Activated CD4-positive, alpha-beta memory T cell treated with anti-CD3 and anti-CD28 coated beads for 36 hours (primary cell): ENCODE results near the gene PPFIA4. TPM values are rescaled to one million over a fixed set of nuclear protein-coding genes. Genes with fewer than 3 reads are reported as not detected.
A peak's percentile ranks its signal among the peaks of the same experiment; 100 is the strongest.
"Not testable (repeated sequence)": the region's sequence is repeated elsewhere in the genome, so short reads cannot be mapped to it uniquely, and the experiment has no call there.

Source experiments
- CTCF ChIA-PET: fragments of 350-600 bp; sonication (Branson Sonifier 250); formaldehyde crosslinking; loops from one replicate; lab custom pipeline; 2021; ENCODE audit warnings: antibody characterized with exemption, inconsistent platforms; lab: Charles Lee
- POLR2A ChIA-PET: fragments of 350-600 bp; sonication (Branson Sonifier 250); formaldehyde crosslinking; loops from one replicate; lab custom pipeline; 2021; ENCODE audit warnings: antibody characterized with exemption; lab: Charles Lee
- DNase-seq: peaks from one replicate; pipeline ENCODE4 v3.0.0-alpha.2; 2020
- H3K27ac Mint-ChIP-seq: one replicate; pipeline ENCODE4 v1.8.0; 2021; ENCODE audit warnings: mixed read lengths
- H3K27me3 Mint-ChIP-seq: one replicate; pipeline ENCODE4 v1.8.0; 2021; ENCODE audit warnings: mixed read lengths
- H3K36me3 Mint-ChIP-seq: one replicate; pipeline ENCODE4 v1.8.0; 2021; ENCODE audit warnings: mixed read lengths
- H3K4me1 Mint-ChIP-seq: one replicate; pipeline ENCODE4 v1.8.0; 2021; ENCODE audit warnings: low read depth, mixed read lengths
- H3K4me3 Mint-ChIP-seq: one replicate; pipeline ENCODE4 v1.8.0; 2021; ENCODE audit warnings: mild to moderate bottlenecking, mixed read lengths
- H3K9me3 Mint-ChIP-seq: one replicate; pipeline ENCODE4 v1.8.0; 2021; ENCODE audit warnings: mixed read lengths
- intact Hi-C: fragments of 100-400 bp; cut with micrococcal nuclease; formaldehyde crosslinking; loops from one replicate; pipeline ENCODE4 v1.15.1; 2023
- total RNA-seq, 2 experiments: library from RNA; stranded (reverse); gene quantifications; one replicate each; pipeline ENCODE4 v1.2.3, GENCODE V29; 2021

Gene PPFIA4
- 10 to 100 TPM; 16.7 to 21.4 TPM for total RNA-seq

DNA sequence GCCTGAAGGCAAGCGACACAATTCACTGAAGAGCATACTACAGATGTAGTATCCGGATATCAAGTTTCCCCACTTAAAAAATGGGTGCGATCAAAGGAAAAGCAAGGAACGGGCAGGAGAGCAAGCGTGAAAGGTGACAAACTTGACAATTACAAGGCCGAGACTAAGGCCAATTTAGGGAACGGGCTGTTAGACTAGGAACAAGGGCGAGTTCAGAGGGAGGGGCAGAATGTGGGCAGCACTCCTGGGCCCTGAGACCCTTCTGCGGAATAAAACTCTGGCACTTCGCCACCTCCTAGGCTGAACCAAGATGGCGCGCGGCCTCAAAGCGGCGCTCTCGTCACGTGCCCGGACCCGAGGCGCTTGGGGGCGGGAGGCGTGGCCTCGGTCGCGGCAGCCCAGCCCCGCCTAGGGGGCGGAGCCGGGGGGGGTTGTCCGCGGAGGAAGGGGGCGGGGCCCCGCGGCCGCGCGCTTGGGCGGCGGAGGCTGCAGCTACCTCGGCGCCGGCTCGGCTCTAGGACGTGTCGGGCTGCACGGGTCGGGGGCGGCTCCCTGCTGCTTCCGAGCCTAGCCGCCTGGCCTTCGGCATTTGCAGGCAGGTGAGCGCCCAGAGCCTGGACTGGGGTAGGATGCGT is at the start of gene PPFIA4:
PPFIA4 (plus strand) TSS at position 461 of the 635 bp plus-strand sequence. CDS start 12,518 bp downstream, outside the sequence.
- ChIA-PET POLR2A (interaction anchor here (3.1 kb wide), 1 partner anchor 19 kb away, joined by 12 read pairs; the partner anchor contains the start of gene TMEM183A), CTCF (interaction anchor here (0.6 to 2.8 kb wide), 5 partner anchors 10 to 478 kb away, joined by 3 to 9 read pairs (median 5); no protein-coding TSS in a partner anchor)
- H3K27me3 Mint-ChIP-seq: peaks cover 5% of the 10 kb centered on the region
- intact Hi-C loops: loop anchor here (1.0 kb wide), 2 partner anchors 19 to 59 kb away; partner anchors contain the start of genes CYB5R1 and TMEM183A
- H3K4me1 Mint-ChIP-seq: peaks cover 13% of the 10 kb centered on the region
- no peaks in the 10 kb centered on the region for H3K9me3 Mint-ChIP-seq
- peaks cover 19% of the 10 kb centered on the region for H3K36me3 Mint-ChIP-seq
- DNase-seq: peak; percentile 92
- H3K27ac Mint-ChIP-seq: peak within 1 kb of the TSS; percentile 9
- peak within 1 kb of the TSS; percentile 66 for H3K4me3 Mint-ChIP-seq

DNA sequence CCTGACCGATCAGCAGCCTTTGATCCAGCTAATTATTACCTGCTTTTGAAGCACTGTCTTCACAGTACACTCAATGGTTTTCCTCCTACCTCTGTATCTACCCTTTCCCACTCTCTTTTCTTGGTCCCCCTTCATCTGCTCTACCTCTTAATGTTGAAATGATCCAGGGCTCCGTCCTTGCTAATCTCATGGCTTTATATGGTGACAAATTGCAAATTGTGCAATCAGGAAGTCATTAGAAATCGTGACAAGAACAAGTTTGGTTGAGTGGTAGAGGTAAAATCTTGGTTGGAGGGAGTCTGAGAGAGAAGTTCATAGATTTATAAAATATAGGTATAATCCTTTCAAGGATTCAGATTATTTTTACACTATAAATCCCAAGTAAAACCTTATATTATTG is 49.7 kb upstream of the PPFIA4 start:
- Mint-ChIP-seq H3K4me3 (no peak overlapping the region), H3K9me3 (no peaks in the 10 kb centered on the region), H3K36me3 (no peaks in the 10 kb centered on the region), H3K27ac (no peak overlapping the region), H3K27me3 (peaks cover 16% of the 10 kb centered on the region), H3K4me1 (no peaks in the 10 kb centered on the region)
- ChIA-PET CTCF (no interaction called here), POLR2A (no interaction called here)
- intact Hi-C loops: no loop called here
- no peak for DNase-seq

DNA sequence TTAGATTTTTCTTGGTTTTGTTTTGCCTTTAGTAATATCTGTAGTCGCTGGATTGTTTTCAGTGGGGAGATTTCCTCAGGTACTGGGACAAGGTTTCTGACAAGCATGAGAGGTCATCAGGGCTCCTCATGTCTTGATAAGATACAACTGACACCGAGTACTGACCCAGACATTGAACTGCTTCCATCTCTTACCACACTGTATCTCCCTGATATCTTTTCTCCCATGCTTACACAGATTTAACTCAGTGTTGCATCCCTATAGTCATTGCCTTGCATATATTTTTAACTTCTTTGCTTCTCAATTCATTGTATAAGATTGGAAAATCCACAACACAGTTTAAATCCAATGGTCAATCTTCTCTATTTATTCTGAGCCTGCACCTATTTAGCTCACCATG is 46.8 kb upstream of the PPFIA4 start:
- Mint-ChIP-seq H3K27me3 (peaks cover 16% of the 10 kb centered on the region), H3K36me3 (no peaks in the 10 kb centered on the region), H3K4me1 (no peaks in the 10 kb centered on the region), H3K4me3 (no peak overlapping the region), H3K9me3 (no peaks in the 10 kb centered on the region), H3K27ac (no peak overlapping the region)
- ChIA-PET POLR2A (interaction anchor here (0.8 kb wide), 1 partner anchor 28 kb away, joined by 3 read pairs; the partner anchor contains the start of gene TMEM183A), CTCF (interaction anchor here (0.7 to 0.9 kb wide), 2 partner anchors 20 to 27 kb away, joined by 3 read pairs; no protein-coding TSS in a partner anchor)
- intact Hi-C loops: no loop called here
- DNase-seq: no peak

DNA sequence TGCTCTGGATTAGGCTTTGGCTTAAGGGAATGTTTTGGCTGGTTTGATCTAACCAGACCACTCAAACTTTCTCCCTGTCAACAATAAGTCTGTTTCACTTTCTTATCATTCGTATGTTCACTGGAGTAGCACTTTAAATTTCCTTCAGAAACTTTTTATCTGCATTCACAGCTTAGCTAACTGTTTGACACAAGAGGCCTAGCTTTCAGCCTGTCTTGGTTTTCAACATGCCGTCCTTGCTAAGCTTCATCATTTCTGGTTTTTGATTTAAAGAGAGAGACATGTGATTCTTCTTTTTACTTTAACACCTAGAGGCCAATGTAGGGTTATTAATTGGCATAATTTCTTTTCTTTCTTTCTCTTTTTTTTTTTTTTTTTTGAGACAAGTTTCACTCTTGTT is 44.4 kb upstream of the PPFIA4 start:
- POLR2A ChIA-PET: interaction anchor here (0.9 kb wide), 1 partner anchor 10 kb away, joined by 3 read pairs; no protein-coding TSS in a partner anchor
- Mint-ChIP-seq H3K27me3 (peaks cover 16% of the 10 kb centered on the region), H3K4me3 (no peak overlapping the region), H3K4me1 (no peaks in the 10 kb centered on the region), H3K9me3 (no peaks in the 10 kb centered on the region), H3K36me3 (no peaks in the 10 kb centered on the region), H3K27ac (no peak overlapping the region)
- CTCF ChIA-PET: no interaction called here
- intact Hi-C loops: no loop called here
- DNase-seq: no peak

DNA sequence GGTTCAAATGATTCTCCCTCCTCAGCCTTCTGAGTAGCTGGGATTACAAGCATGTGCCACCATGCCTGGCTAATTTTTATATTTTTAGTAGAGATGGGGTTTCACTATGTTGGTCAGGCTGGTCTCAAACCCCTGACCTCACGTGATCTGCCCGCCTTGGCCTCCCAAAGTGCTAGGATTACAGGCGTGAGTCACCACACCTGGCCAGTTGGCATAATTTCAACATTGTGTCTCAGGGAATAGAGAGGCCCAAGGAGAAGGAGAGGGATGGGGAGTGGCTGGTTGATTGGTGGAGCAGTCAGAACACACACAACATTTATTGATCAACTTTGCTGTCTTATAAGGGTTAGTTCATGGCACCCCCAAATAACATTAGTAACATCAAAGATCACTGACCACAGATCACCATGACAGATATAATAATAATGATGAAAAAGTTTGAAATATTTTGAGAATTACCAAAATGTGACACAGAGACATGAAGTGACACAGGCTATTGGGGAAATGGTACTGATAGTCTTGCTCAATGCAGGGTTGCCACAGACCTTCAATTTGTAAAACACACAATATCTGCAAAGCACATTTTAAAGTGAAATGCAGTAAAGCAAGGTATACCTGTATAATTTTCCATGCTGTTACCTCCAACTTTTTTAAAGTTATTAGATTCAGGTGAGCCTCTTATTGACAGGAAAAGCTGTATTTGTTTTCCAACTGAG is 43.4 kb upstream of the PPFIA4 start:
- Mint-ChIP-seq H3K27ac (no peak overlapping the region), H3K4me1 (no peaks in the 10 kb centered on the region), H3K27me3 (peaks cover 11% of the 10 kb centered on the region), H3K36me3 (no peaks in the 10 kb centered on the region), H3K4me3 (no peak overlapping the region), H3K9me3 (no peaks in the 10 kb centered on the region)
- POLR2A ChIA-PET: no interaction called here
- intact Hi-C loops: no loop called here
- CTCF ChIA-PET: interaction anchor here (0.7 kb wide), 1 partner anchor 12 kb away, joined by 3 read pairs; no protein-coding TSS in a partner anchor
- no peak for DNase-seq

DNA sequence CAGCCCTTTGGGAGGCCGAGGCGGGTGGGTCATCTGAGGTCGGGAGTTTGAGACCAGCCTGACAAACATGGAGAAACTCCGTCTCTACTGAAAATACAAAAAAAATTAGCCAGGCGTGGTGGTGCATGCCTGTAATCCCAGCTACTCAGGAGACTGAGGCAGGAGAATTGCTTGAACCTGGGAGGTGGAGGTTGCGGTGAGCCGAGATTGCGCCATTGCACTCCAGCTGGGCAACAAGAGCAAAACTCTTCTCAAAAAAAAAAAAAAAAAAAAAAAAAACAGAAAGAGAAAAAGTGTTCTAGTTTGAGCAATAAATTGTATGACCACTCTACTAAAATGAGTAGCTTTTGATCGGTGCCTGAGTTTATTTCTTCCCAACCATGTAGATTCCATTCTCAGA is 40.2 kb upstream of the PPFIA4 start:
- POLR2A ChIA-PET, CTCF ChIA-PET, H3K4me3 Mint-ChIP-seq, H3K27me3 Mint-ChIP-seq, H3K27ac Mint-ChIP-seq, H3K4me1 Mint-ChIP-seq, H3K36me3 Mint-ChIP-seq, intact Hi-C loops, H3K9me3 Mint-ChIP-seq, DNase-seq: not testable (repeated sequence)

DNA sequence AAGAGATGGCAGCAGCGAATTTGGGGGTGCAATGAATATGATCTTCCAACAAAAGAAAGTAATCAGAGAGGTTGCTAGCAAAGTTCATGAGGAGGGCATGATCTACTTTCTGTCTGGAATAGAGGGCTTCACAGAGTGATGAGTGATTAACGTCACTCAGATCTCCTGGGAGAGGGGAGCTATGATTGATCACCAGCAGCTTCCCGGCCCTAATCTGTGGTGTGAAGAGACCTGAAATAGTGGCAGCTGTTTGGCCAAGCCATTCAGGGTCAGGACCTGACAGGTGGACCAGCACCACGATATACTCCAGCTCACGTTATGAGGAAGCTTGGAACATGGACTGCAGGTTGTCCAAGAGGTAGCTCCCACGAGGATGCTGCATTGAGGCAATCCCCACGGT is 39.0 kb upstream of the PPFIA4 start:
- no peak for DNase-seq
- ChIA-PET CTCF (interaction anchor here (1.5 kb wide), 1 partner anchor 12 kb away, joined by 5 read pairs; no protein-coding TSS in a partner anchor), POLR2A (no interaction called here)
- Mint-ChIP-seq H3K27me3 (peaks cover 10% of the 10 kb centered on the region), H3K27ac (no peak overlapping the region), H3K9me3 (no peaks in the 10 kb centered on the region), H3K4me3 (no peak overlapping the region), H3K4me1 (no peaks in the 10 kb centered on the region), H3K36me3 (no peaks in the 10 kb centered on the region)
- intact Hi-C loops: no loop called here

DNA sequence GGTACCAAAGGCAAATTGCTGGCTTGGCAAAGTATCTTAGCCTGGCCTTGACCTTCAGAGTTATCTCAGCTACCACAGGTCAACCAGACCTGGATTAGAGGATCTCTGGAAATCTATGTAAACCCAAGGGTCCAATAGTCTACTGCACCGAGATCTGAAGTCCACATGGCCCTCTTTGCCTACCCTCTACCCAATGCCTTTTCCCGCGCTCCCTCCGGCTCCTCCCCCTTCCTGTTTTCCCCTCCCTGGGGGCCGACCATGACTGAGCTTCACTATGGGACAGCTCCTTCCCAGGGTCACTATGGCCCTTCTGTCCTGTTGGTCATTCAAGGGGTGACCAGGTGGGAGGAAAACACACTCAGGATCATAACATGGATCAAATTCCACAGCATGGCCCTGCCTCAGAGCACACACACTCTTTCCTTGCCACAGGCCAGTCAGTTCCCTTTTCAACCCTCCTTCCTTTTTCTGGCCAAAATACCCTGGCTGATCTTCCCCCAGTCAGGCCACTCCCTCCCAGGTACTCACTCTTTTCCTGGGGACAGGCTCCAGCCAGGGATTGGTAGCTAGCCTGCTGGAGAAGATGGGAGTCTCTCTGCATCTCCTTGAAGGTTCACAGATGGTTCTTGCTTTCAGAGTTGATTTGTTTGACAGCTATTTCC is 38.2 kb upstream of the PPFIA4 start:
- POLR2A ChIA-PET: no interaction called here
- H3K9me3 Mint-ChIP-seq: no peaks in the 10 kb centered on the region
- CTCF ChIA-PET: interaction anchor here (1.5 kb wide), 1 partner anchor 11 kb away, joined by 5 read pairs; no protein-coding TSS in a partner anchor

DNA sequence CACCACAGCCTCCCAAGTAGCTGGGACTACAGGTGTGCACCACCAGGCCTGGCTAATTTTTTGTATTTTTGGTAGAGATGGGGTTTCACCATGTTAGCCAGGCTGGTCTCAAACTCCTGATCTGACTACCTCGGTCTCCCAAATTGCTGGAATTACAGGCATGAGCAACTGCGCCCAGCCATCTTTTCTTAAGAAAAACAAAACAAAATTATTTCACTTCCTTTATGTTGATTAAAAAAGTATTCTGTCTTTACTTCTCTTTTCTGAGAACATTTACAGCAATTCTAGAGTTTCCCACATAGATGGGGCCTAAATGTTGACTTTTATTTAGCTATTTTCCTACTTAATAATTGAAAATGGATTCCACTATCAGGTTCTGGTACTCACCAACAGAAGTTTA is 36.4 kb upstream of the PPFIA4 start:
- DNase-seq: no peak
- POLR2A ChIA-PET: interaction anchor here (0.7 kb wide), 1 partner anchor 17 kb away, joined by 3 read pairs; the partner anchor contains the start of gene TMEM183A
- no peak overlapping the region for H3K27ac Mint-ChIP-seq
- intact Hi-C loops: no loop called here
- CTCF ChIA-PET: interaction anchor here (0.6 to 2.0 kb wide), 4 partner anchors 9 to 277 kb away, joined by 3 to 9 read pairs (median 4); no protein-coding TSS in a partner anchor
- H3K4me3 Mint-ChIP-seq: no peak overlapping the region
- H3K9me3 Mint-ChIP-seq: no peaks in the 10 kb centered on the region
- H3K27me3 Mint-ChIP-seq: peaks cover 17% of the 10 kb centered on the region
- H3K36me3 Mint-ChIP-seq: no peaks in the 10 kb centered on the region
- H3K4me1 Mint-ChIP-seq: no peaks in the 10 kb centered on the region

More for the DNA sequence above, 38.2 kb upstream of the PPFIA4 start:
- no peak for DNase-seq
- no peaks in the 10 kb centered on the region for H3K36me3 Mint-ChIP-seq
- H3K4me1 Mint-ChIP-seq: no peaks in the 10 kb centered on the region
- peaks cover 10% of the 10 kb centered on the region for H3K27me3 Mint-ChIP-seq
- no peak overlapping the region for H3K27ac Mint-ChIP-seq
- intact Hi-C loops: no loop called here
- no peak overlapping the region for H3K4me3 Mint-ChIP-seq

DNA sequence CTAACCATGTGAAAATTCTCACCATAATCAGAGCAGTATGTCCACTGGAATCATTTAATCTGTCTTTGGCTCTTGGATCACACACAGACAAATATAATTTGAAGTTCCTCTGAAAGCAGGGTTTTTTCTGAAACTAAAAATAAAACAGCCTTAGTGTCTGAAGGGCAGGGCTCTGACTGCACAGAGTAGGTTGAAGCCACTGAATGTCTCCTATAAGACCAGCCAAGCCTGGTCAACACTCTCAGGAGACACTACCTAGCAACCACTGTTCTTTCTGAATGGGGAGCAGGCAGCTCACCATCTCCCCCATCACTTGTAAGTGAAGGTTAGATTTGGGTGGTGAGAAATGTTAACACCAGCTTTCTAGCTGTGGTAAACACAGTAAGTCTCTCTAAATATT is 35.2 kb upstream of the PPFIA4 start:
- ChIA-PET POLR2A (no interaction called here), CTCF (interaction anchor here (1.4 to 2.0 kb wide), 2 partner anchors 7 to 9 kb away, joined by 3 to 9 read pairs; no protein-coding TSS in a partner anchor)
- H3K27ac Mint-ChIP-seq: no peak overlapping the region
- no peak for DNase-seq
- intact Hi-C loops: no loop called here
- no peaks in the 10 kb centered on the region for H3K4me1 Mint-ChIP-seq
- peaks cover 24% of the 10 kb centered on the region for H3K27me3 Mint-ChIP-seq
- H3K9me3 Mint-ChIP-seq: no peaks in the 10 kb centered on the region
- H3K4me3 Mint-ChIP-seq: no peak overlapping the region
- H3K36me3 Mint-ChIP-seq: no peaks in the 10 kb centered on the region

DNA sequence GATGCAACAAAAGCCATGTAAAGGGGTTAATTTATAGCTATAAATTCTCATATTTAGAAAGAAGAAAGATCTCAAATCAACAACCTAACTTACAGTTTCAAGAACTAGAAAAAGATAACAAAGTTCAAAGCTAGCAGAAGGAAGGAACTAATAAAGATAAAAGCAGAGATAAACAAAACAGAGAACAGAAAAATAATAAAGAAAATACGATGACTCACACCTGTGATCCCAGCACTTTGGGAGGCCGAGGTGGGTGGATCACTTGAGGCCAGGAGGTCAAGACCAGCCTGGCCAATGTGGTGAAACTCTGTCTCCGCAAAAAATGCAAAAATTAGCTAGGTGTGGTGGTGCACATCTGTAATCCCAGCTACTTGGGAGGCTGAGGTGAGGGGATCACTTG is 31.5 kb upstream of the PPFIA4 start:
- CTCF ChIA-PET: interaction anchor here (0.8 to 1.3 kb wide), 3 partner anchors 11 to 222 kb away, joined by 3 read pairs; no protein-coding TSS in a partner anchor
- no peak for DNase-seq
- Mint-ChIP-seq H3K4me3 (no peak overlapping the region), H3K4me1 (peaks cover 7% of the 10 kb centered on the region), H3K9me3 (no peaks in the 10 kb centered on the region), H3K27me3 (peaks cover 31% of the 10 kb centered on the region), H3K36me3 (no peaks in the 10 kb centered on the region), H3K27ac (no peak overlapping the region)
- POLR2A ChIA-PET: interaction anchor here (0.5 kb wide), 1 partner anchor 209 kb away, joined by 3 read pairs; no protein-coding TSS in a partner anchor
- intact Hi-C loops: no loop called here
